Suprapubic skin (tissue), 4 donors: ENCODE data around the gene STXBP4. TPM values are rescaled to one million over a fixed set of nuclear protein-coding genes. Genes with fewer than 3 reads are reported as not detected.

Source experiments
- DNase-seq, 2 donors: peaks; one replicate each; pipeline ENCODE4 v3.0.0-alpha.2; 2019; ENCODE audit warnings: low spot score in 2 of 2
- H3K27ac ChIP-seq: fragments of 200-600 bp; sonication (generic); one replicate; pipeline ENCODE4 v1.5.1; 2019
- H3K27me3 ChIP-seq: fragments of 200-600 bp; sonication (generic); one replicate; pipeline ENCODE4 v1.5.1; 2019
- H3K36me3 ChIP-seq: fragments of 200-600 bp; sonication (generic); one replicate; pipeline ENCODE4 v1.5.1; 2019
- H3K4me1 ChIP-seq: fragments of 200-600 bp; sonication (generic); one replicate; pipeline ENCODE4 v1.5.1; 2019
- H3K4me3 ChIP-seq: fragments of 200-600 bp; sonication (generic); one replicate; pipeline ENCODE4 v1.5.1; 2019; ENCODE audit warnings: mild to moderate bottlenecking
- H3K9me3 ChIP-seq: fragments of 200-600 bp; sonication (generic); one replicate; pipeline ENCODE4 v1.5.1; 2019
- CTCF ChIP-seq, 2 donors: fragments of 200-600 bp in 1 of 2; fragments of 450-650 bp in 1 of 2; sonication (generic) in 1 of 2; IDR thresholded peaks; one replicate each; pipeline ENCODE4 v1.5.1; 2016 to 2019; ENCODE audit warnings: antibody characterized with exemption in 2 of 2, mild to moderate bottlenecking in 1 of 2, moderate library complexity in 1 of 2
- EP300 ChIP-seq: sonication (generic); formaldehyde crosslinking; IDR thresholded peaks from one replicate; pipeline ENCODE4 v1.6.1; 2017; ENCODE audit warnings: antibody characterized with exemption
- POLR2A ChIP-seq, 2 donors: fragments of 450-650 bp; IDR thresholded peaks; one replicate each; pipeline ENCODE4 v1.6.1; 2017; ENCODE audit warnings: antibody characterized with exemption in 2 of 2, mild to moderate bottlenecking in 2 of 2, moderate library complexity in 2 of 2
- POLR2AphosphoS5 ChIP-seq, 3 donors: sonication (generic); formaldehyde crosslinking; IDR thresholded peaks; one replicate each; pipeline ENCODE4 v1.6.1; 2017; ENCODE audit warnings: antibody characterized with exemption in 3 of 3
- WGBS: methylation state at CpG from one replicate; pipeline ENCODE4 v1.1.5; 2018; 5-methylcytosine and 5-hydroxymethylcytosine counted together
- total RNA-seq, 4 donors: library from RNA; depleted of rRNA; stranded (reverse); fragments of >200 nt; gene quantifications; one replicate each; pipeline ENCODE4 v1.1.0, GENCODE V29; 2016

The STXBP4 gene
- total RNA-seq, 4 donors from 2014 or later, result 1.6 to 29.4 (median 7.4) TPM

GRCh38 chr17:55057184-55057583, 88.6 kb downstream of the STXBP4 start:
- H3K9me3 ChIP-seq, result no peaks in the 10 kb centered on the region
- H3K36me3 ChIP-seq, result no peaks in the 10 kb centered on the region
- H3K27ac ChIP-seq, result no peak overlapping the region
- WGBS, result 70% methylated on average over 3 of the region's 3 CpGs
- TF ChIP-seq EP300, result no peak
- TF ChIP-seq POLR2A (IDR thresholded peaks at IDR 0.05), result no peak
- TF ChIP-seq POLR2AphosphoS5 (IDR thresholded peaks at IDR 0.05), result no peak
- no peak for TF ChIP-seq CTCF (IDR thresholded peaks at IDR 0.05)
- no peak overlapping the region for H3K4me3 ChIP-seq
- DNase-seq, result no peak
- no peaks in the 10 kb centered on the region for H3K4me1 ChIP-seq
- no peaks in the 10 kb centered on the region for H3K27me3 ChIP-seq

- TF ChIP-seq CTCF (IDR thresholded peaks at IDR 0.05) (no peak), POLR2A (IDR thresholded peaks at IDR 0.05) (no peak), POLR2AphosphoS5 (IDR thresholded peaks at IDR 0.05) (no peak), EP300 (no peak)
- no peaks in the 10 kb centered on the region for H3K27me3 ChIP-seq
- H3K4me1 ChIP-seq, result no peaks in the 10 kb centered on the region
- H3K27ac ChIP-seq, result no peak overlapping the region
- no peak for DNase-seq
- H3K36me3 ChIP-seq, result no peaks in the 10 kb centered on the region
- H3K9me3 ChIP-seq, result no peaks in the 10 kb centered on the region
- H3K4me3 ChIP-seq, result no peak overlapping the region
Observed at GRCh38 chr17:55059724-55060123, 91.2 kb downstream of the STXBP4 start.

GRCh38 chr17:55062921-55063320, 94.4 kb downstream of the STXBP4 start:
- no peak for DNase-seq
- H3K36me3 ChIP-seq, result no peaks in the 10 kb centered on the region
- no peak overlapping the region for H3K4me3 ChIP-seq
- H3K4me1 ChIP-seq, result peaks cover 2% of the 10 kb centered on the region
- no peaks in the 10 kb centered on the region for H3K27me3 ChIP-seq
- TF ChIP-seq EP300, result no peak
- TF ChIP-seq POLR2AphosphoS5 (IDR thresholded peaks at IDR 0.05), result no peak
- TF ChIP-seq CTCF (IDR thresholded peaks at IDR 0.05), result no peak
- TF ChIP-seq POLR2A (IDR thresholded peaks at IDR 0.05), result no peak
- H3K9me3 ChIP-seq, result no peaks in the 10 kb centered on the region
- 72% methylated on average over 1 of the region's 1 CpG for WGBS
- no peak overlapping the region for H3K27ac ChIP-seq

- DNase-seq, result no peak
- H3K36me3 ChIP-seq, result no peaks in the 10 kb centered on the region
- H3K4me1 ChIP-seq, result peaks cover 5% of the 10 kb centered on the region
- WGBS, result 91% methylated on average over 16 of the region's 16 CpGs
- no peak overlapping the region for H3K27ac ChIP-seq
- no peak overlapping the region for H3K4me3 ChIP-seq
- H3K27me3 ChIP-seq, result no peaks in the 10 kb centered on the region
- TF ChIP-seq CTCF (IDR thresholded peaks at IDR 0.05) (no peak), EP300 (no peak), POLR2A (IDR thresholded peaks at IDR 0.05) (no peak), POLR2AphosphoS5 (IDR thresholded peaks at IDR 0.05) (no peak)
- H3K9me3 ChIP-seq, result no peaks in the 10 kb centered on the region
Observed at GRCh38 chr17:55063885-55064874, 95.6 kb downstream of the STXBP4 start.

- TF ChIP-seq CTCF (IDR thresholded peaks at IDR 0.05) (no peak), POLR2AphosphoS5 (IDR thresholded peaks at IDR 0.05) (no peak), POLR2A (IDR thresholded peaks at IDR 0.05) (no peak), EP300 (no peak)
- 43% methylated on average over 1 of the region's 1 CpG for WGBS
- Histone ChIP-seq H3K27ac (no peak overlapping the region), H3K9me3 (no peaks in the 10 kb centered on the region), H3K36me3 (no peaks in the 10 kb centered on the region), H3K4me3 (no peak overlapping the region), H3K4me1 (peaks cover 5% of the 10 kb centered on the region), H3K27me3 (no peaks in the 10 kb centered on the region)
- DNase-seq, result no peak
Observed at GRCh38 chr17:55067697-55068439, 99.3 kb downstream of the STXBP4 start.
